Endometrium (tissue), 2 donors: ENCODE data around the gene FARP2.

Experiments used
- FAIRE-seq: peaks from 2 replicates; lab custom pipeline; 2012; peaks lifted over from hg19 to GRCh38; lab: Jason Lieb, UNC
- donor health status: control.
- donor health status: control.

Gene FARP2

DNA sequence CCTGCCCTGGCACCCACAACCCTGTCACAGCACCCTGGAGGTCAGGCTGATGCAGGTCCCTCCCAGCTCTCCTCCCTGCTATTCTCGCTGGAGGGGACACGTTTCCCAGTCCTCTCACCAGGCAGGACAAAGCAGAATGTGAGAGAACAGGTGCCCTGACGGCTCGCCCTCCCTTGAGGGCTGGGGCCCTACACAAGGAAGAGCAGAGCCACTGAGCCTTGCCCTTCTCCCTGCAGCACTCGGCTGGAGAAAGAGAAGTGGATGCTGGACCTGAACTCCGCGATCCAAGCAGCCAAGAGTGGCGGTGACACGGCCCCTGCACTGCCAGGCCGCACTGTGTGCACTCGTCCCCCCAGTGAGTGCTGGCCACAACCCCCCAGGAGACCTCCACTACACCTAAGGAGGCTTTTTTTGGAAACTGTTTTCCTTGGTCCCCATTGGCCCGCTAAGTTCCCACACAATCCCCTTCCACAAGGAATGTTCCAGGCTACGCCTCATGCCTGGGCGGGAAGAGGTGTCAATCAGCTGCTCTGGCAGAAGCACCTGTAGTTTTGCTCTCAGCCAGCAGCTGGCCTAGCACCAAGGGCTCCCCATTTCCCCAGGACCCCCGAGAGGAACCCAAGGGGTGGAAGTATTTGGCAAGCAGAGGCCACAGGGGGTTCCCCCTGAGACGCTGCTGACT, 134.9 kb downstream of the FARP2 start:
- FAIRE-seq, result no peak

- FAIRE-seq, result no peak
These were observed 135.6 kb downstream of the FARP2 start for GRCh38 chr2:241491549-241492173.

DNA sequence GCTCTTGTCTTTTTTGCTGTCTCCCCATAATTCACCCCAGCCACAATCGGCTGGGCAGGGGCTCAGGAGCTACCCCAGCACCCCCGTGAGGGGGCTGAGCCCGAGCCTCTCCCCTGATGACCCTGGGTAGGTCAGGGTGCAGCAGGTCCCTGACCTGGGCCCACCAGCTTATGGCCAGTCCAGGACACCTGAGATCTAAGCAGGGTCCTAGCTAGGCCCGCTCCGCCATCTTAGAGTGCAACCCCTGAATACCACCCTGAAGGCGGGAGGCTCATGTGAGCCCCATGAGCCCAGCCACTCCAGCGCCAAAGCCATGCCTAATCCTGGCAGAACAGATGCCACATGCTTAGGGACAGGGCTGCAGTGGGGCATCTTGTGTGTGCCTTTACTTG, 136.1 kb downstream of the FARP2 start:
- FAIRE-seq, result no peak

DNA sequence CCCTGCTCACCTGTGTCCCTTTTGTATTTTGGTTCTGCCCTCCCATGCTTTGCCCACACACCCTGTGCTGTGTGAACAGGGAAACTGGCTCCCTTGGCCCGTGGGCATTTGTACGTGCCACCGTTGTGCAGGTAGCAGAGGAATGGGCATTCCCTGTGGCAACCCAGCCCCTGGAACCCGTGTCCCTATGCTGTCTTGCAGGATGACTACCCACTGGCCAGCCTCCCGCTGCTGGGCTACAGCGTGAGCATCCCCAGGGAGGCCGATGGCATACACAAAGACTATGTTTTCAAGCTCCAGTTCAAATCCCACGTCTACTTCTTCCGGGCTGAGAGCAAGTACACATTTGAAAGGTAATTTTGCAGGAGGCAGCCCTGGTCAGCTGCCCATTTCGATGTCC, 137.0 kb downstream of the FARP2 start:
- no peak for FAIRE-seq

GRCh38 chr2:241494311-241494908, 138.3 kb downstream of the FARP2 start:
- FAIRE-seq, result no peak

GRCh38 chr2:241495172-241496002, 139.3 kb downstream of the FARP2 start:
- no peak for FAIRE-seq

DNA sequence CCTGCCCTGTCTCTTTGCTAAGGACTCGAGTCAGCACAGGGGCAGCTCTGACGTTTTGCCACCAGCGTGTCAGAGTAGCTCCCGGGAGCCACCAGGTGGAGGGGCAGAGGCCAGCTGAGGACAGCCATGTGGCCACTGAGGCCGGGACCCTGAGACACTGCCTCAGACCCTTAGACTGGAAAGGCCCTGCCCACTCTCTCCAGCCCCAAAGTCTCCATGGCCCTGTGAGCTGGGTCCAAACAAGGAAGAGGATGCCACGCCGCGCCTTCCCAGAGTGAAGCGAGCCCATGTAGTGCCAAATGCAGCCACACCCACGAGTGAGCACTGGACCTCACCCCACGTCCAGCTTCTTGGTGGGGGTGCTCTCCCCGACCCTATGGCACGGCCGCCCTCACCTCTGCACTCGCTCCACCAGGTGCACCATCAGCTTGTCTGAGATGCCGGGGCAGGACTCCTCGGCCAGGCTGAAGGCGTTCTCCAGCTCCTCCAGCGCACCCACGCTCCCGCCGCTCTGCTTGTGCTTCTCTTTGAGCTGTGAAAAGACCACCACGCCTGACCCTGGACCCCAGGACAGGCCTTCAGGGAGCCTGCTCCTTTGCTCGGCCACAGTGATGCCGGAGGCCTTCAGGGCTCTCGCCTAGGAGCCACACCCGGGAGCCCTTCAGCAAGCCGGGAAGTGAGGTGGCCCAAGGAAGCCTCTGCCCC, 140.1 kb downstream of the FARP2 start:
- FAIRE-seq, result no peak

- FAIRE-seq, result no peak
These were observed 141.1 kb downstream of the FARP2 start for GRCh38 chr2:241496904-241497877.

DNA sequence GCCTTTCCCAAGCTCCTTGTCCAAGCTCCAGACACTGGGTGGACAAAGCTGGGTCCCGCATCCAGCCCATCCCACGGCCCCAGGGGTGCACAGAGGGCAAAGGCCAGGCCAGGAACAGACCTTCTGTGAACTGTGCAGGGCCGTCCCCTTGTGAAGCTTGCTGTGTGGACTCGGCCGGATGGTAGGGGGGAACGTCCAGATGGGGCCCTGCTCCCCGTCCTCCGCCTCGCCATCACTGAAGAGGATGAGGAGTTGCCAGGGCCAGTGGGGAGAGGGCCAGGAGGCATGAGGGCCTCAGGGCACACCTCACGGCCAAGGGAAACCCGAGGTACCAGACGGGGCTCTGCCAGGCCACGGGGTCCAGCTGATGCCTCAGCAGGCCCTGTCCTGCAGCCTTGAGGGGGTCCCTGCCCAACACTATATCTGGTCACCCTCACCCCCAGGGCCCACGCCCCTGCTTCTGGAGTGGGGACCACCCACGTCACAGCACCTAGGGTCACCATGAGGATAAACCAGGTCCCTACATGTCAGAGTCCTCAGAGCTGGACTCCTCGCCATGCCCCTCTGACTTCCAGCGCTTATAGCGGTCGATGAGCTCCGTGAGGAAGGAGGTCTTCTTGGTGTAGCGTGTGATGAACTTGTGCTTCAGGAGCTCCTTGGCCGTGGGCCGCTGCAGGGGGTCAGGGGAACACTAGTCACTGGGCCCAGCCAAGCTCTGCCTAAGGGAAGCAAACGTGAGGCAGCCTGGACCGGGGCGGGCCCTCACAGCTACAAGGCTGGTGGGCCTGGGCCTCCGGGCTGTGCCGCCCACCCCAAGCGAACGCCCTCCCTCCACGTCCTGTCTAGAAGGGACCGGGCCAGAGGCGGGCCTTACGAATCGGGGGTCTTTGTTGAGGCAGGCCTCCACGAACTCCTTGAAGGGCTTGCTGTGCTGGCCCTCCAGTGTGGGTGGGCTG, 142.3 kb downstream of the FARP2 start:
- FAIRE-seq, result no peak

- no peak for FAIRE-seq
These were observed 143.3 kb downstream of the FARP2 start for GRCh38 chr2:241499146-241499965.

DNA sequence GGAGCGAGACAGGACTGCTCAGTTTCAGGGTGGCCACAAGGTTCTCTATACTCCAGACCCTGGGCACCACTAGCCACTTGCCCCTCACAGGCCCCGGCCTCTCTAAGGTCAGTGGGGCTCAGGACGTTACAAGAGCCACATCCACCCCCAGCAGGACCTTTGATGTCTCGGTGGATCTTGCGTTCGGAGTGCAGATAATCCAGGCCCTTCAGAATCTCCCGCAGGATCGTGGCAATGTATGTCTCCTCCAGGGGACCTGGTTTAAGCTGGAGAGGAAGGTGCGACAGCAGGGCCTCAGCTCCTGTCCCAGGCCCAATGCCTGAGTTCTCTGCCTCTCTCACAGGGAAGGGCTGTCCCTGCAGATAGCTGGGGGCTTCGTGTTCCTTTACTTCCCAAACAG, 143.9 kb downstream of the FARP2 start:
- FAIRE-seq, result no peak

- no peak for FAIRE-seq
These were observed 144.4 kb downstream of the FARP2 start for GRCh38 chr2:241500431-241500975.

- no peak for FAIRE-seq
These were observed 145.0 kb downstream of the FARP2 start for GRCh38 chr2:241501099-241501541.

DNA sequence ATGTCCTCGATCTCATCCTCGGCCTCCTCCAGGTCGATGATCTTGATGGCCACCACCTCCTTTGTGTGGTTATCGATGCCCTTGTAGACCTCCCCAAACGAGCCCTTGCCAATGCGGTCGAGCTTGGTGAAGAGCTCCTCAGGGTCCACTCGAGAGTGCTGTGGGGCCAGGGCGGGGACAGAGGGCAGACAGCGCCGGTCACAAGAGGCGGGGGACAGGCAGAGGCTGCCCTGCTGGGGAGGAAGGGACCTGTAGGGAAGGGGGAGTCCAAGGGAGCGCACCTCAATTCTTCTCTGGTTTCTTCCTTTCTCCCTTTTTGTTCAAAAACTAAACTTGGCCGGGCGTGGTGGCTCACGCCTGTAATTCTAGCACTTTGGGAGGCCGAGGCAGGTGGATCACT, 145.5 kb downstream of the FARP2 start:
- no peak for FAIRE-seq

DNA sequence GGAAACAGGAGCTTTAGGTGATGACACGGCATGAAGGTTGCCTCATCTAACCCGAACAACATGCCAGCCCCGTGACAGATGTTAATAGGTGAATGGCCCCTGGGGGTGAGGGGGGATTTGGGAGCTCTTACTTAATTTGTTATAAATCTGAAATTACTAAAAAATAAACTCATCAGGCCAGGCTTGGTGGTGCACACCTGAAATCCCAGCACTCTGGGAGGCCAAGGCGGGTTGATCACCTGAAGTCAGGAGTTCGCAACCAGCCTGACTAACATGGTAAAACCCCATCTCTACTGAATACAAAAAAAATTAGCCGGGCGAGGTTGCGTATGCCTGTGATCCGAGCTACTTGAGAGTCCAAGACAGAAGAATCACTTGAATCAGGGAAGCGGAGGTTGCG, 146.2 kb downstream of the FARP2 start:
- FAIRE-seq, result no peak

DNA sequence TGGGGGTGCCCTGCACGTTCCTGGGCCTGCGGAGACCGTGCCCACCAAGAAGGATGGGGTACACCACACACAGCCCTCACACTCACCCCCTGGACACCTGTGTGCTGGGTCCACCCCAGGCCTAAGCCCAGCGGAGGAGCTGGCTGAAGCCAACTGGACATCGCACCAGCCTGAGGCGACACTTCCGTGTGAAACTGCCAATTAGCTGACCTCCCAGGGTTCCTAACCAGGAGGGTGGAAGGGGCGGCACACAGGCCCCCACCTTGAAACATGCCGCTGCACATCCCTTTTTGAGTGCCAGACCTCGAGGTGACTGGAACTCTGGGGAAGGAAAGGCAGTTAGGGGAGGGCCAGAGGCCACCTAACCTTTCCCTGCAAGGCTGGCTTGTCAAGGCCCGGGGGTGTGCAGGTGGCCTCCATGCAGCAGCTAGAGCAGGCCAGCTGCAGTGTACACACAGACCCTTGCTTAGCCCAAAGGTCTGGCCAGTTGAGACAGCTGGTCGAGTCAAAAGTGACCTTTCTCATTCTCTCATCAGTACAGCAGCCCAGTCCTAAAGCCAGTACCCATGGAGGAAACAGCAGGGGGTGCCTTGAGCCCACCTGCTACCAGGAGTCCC, 147.8 kb downstream of the FARP2 start:
- no peak for FAIRE-seq

GRCh38 chr2:241505086-241505780, 149.1 kb downstream of the FARP2 start:
- no peak for FAIRE-seq
